ENCODE data around the gene GDE1.

- no peak for TF ChIP-seq POLR2A (IDR thresholded peaks at IDR 0.05)
- TF ChIP-seq EP300 (IDR thresholded peaks at IDR 0.05), result no peak
- TF ChIP-seq, protein P1, sequence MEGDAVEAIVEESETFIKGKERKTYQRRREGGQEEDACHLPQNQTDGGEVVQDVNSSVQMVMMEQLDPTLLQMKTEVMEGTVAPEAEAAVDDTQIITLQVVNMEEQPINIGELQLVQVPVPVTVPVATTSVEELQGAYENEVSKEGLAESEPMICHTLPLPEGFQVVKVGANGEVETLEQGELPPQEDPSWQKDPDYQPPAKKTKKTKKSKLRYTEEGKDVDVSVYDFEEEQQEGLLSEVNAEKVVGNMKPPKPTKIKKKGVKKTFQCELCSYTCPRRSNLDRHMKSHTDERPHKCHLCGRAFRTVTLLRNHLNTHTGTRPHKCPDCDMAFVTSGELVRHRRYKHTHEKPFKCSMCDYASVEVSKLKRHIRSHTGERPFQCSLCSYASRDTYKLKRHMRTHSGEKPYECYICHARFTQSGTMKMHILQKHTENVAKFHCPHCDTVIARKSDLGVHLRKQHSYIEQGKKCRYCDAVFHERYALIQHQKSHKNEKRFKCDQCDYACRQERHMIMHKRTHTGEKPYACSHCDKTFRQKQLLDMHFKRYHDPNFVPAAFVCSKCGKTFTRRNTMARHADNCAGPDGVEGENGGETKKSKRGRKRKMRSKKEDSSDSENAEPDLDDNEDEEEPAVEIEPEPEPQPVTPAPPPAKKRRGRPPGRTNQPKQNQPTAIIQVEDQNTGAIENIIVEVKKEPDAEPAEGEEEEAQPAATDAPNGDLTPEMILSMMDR (IDR thresholded peaks at IDR 0.05), result no peak
Observed at GRCh38 chr16:19458722-19459379, 63.0 kb downstream of the GDE1 start.
